K562 (cell line): ENCODE data around the gene CCNDBP1. TPM values are rescaled to one million over a fixed set of nuclear protein-coding genes. Genes with fewer than 3 reads are reported as not detected.

ENCODE experiments used
- BACH1 ChIP-seq: fragments of 200-800 bp; sonication (Bioruptor generic); IDR thresholded peaks from 2 replicates; pipeline ENCODE4 v1.6.1; 2016; ENCODE audit warnings: missing genetic modification characterization, missing compliant biosample characterization
- CREB1 ChIP-seq, 2 experiments: sonication (generic) in 1 of 2; formaldehyde crosslinking in 1 of 2; IDR thresholded peaks; 2 replicates each; pipeline versions ENCODE4 v1.6.1 to v1.8.0; 2012 to 2022; ENCODE audit warnings: inconsistent platforms in 1 of 2, mild to moderate bottlenecking in 1 of 2, missing genetic modification reagents in 1 of 2, moderate library complexity in 1 of 2
- EZH2 ChIP-seq: IDR thresholded peaks from 2 replicates; pipeline ENCODE4 v1.6.1; 2012; ENCODE audit warnings: low read depth, mild to moderate bottlenecking, inconsistent platforms, low read length, borderline replicate concordance
- HDAC3 ChIP-seq: fragments of 450-650 bp; IDR thresholded peaks from 2 replicates; pipeline ENCODE4 v1.6.1; 2018; ENCODE audit warnings: borderline replicate concordance, mild to moderate bottlenecking, moderate library complexity; ENCODE audit not compliant: partially characterized antibody
- HMGN3 ChIP-seq: IDR thresholded peaks from 2 replicates; pipeline ENCODE4 v1.6.1; 2011; ENCODE audit warnings: borderline replicate concordance, low read depth, mild to moderate bottlenecking, mixed read lengths, low read length; ENCODE audit not compliant: insufficient read length; ENCODE audit errors: extremely low read depth
- ILF3 ChIP-seq: fragments of 450-650 bp; IDR thresholded peaks from 2 replicates; pipeline ENCODE4 v1.6.1; 2018; ENCODE audit warnings: antibody characterized with exemption, mild to moderate bottlenecking, moderate library complexity, borderline replicate concordance
- KLF1 ChIP-seq: fragments of 450-650 bp; IDR thresholded peaks from 2 replicates; pipeline ENCODE4 v1.6.1; 2016; ENCODE audit warnings: missing genetic modification characterization, missing compliant biosample characterization
- MXI1 ChIP-seq: IDR thresholded peaks from 2 replicates; pipeline ENCODE4 v1.6.1; 2011; ENCODE audit warnings: low read depth, mild to moderate bottlenecking, improper control_type of control experiment, low read length
- RBFOX2 ChIP-seq: fragments of 200-400 bp; formaldehyde crosslinking; IDR thresholded peaks from 2 replicates; pipeline ENCODE4 v1.6.1; 2017; ENCODE audit warnings: low read depth, mild to moderate bottlenecking, low read length, moderate library complexity
- SETDB1 ChIP-seq: IDR thresholded peaks from one replicate; pipeline ENCODE4 v1.6.1; 2012; ENCODE audit warnings: low read length, control low read depth, inconsistent platforms
- SMAD4 ChIP-seq: fragments of 250-450 bp; sonication (Bioruptor Pico); conservative IDR thresholded peaks from 2 replicates; pipeline ENCODE4 v1.8.0; 2021; ENCODE audit warnings: inconsistent platforms, mild to moderate bottlenecking, moderate library complexity
- THRAP3 ChIP-seq: fragments of 450-650 bp; IDR thresholded peaks from 2 replicates; pipeline ENCODE4 v1.6.1; 2016; ENCODE audit warnings: mild to moderate bottlenecking, inconsistent platforms, borderline replicate concordance
- VEZF1 ChIP-seq: fragments of 200-800 bp; sonication (Bioruptor generic); IDR thresholded peaks from 2 replicates; pipeline ENCODE4 v1.6.1; 2017; ENCODE audit warnings: missing genetic modification characterization, missing compliant biosample characterization
- ZNF140 ChIP-seq: fragments of 250-450 bp; sonication (Bioruptor Pico); IDR thresholded peaks from 2 replicates; pipeline ENCODE4 v1.8.0; 2021; ENCODE audit warnings: moderate library complexity, mild to moderate bottlenecking, inconsistent platforms
- ZNF143 ChIP-seq: sonication (generic); formaldehyde crosslinking; IDR thresholded peaks from 2 replicates; pipeline ENCODE4 v1.9.0; 2022; ENCODE audit warnings: mild to moderate bottlenecking, missing genetic modification reagents
- ZNF830 ChIP-seq: fragments of 250-450 bp; sonication (Bioruptor Pico); IDR thresholded peaks from 2 replicates; pipeline ENCODE4 v1.5.0; 2021; ENCODE audit warnings: mild to moderate bottlenecking
- polyA plus RNA-seq, 8 experiments: library from polyadenylated mRNA; depleted of rRNA in 4 of 8; stranded (reverse) in 5 of 8; unstranded in 3 of 8; fragments of >200 nt; fragmentation: Nextera tagmentation in 2 of 8; fragmentation: Illumina TruSeq in 1 of 8; extraction: Ambion mirVana in 2 of 8; extraction: Trizol in 1 of 8; gene quantifications; 2 replicates each; pipeline versions ENCODE4 v1.2.1 to v1.2.3, GENCODE V29; 2011 to 2014; ENCODE audit warnings: inconsistent platforms in 1 of 8, missing spikeins in 1 of 8
- total RNA-seq, 7 experiments: library from RNA; depleted of rRNA in 6 of 7; stranded (reverse); fragments of >200 nt in 6 of 7; fragmentation: Illumina TruSeq in 2 of 7; extraction: Trizol in 2 of 7; gene quantifications; 2 replicates each; pipeline versions ENCODE4 v1.2.1 to v1.2.3, GENCODE V29; 2011 to 2021; ENCODE audit warnings: low replicate concordance in 1 of 7
- TF ChIP-seq, protein P1 (sequence below): sonication (generic); formaldehyde crosslinking; IDR thresholded peaks from 2 replicates; pipeline ENCODE4 v1.8.1; 2023; ENCODE audit warnings: missing genetic modification reagents, mild to moderate bottlenecking, borderline replicate concordance
- TF ChIP-seq, protein P2 (sequence below): fragments of 450-650 bp; IDR thresholded peaks from 2 replicates; pipeline ENCODE4 v1.6.1; 2016; ENCODE audit warnings: antibody characterized with exemption
- TF ChIP-seq, protein P3 (sequence below): fragments of 200-400 bp; formaldehyde crosslinking; IDR thresholded peaks from 2 replicates; pipeline ENCODE4 v1.6.1; 2017; ENCODE audit warnings: mild to moderate bottlenecking, low read depth, low read length, moderate library complexity

The CCNDBP1 gene
- total and polyA plus RNA-seq, 9 of the 15 experiments (the other 6 are each of a cell fraction or from before 2014, with no cell fraction given): 37.0 to 111 (median 55.5) TPM

- no peak for TF ChIP-seq VEZF1
- TF ChIP-seq, protein P1, sequence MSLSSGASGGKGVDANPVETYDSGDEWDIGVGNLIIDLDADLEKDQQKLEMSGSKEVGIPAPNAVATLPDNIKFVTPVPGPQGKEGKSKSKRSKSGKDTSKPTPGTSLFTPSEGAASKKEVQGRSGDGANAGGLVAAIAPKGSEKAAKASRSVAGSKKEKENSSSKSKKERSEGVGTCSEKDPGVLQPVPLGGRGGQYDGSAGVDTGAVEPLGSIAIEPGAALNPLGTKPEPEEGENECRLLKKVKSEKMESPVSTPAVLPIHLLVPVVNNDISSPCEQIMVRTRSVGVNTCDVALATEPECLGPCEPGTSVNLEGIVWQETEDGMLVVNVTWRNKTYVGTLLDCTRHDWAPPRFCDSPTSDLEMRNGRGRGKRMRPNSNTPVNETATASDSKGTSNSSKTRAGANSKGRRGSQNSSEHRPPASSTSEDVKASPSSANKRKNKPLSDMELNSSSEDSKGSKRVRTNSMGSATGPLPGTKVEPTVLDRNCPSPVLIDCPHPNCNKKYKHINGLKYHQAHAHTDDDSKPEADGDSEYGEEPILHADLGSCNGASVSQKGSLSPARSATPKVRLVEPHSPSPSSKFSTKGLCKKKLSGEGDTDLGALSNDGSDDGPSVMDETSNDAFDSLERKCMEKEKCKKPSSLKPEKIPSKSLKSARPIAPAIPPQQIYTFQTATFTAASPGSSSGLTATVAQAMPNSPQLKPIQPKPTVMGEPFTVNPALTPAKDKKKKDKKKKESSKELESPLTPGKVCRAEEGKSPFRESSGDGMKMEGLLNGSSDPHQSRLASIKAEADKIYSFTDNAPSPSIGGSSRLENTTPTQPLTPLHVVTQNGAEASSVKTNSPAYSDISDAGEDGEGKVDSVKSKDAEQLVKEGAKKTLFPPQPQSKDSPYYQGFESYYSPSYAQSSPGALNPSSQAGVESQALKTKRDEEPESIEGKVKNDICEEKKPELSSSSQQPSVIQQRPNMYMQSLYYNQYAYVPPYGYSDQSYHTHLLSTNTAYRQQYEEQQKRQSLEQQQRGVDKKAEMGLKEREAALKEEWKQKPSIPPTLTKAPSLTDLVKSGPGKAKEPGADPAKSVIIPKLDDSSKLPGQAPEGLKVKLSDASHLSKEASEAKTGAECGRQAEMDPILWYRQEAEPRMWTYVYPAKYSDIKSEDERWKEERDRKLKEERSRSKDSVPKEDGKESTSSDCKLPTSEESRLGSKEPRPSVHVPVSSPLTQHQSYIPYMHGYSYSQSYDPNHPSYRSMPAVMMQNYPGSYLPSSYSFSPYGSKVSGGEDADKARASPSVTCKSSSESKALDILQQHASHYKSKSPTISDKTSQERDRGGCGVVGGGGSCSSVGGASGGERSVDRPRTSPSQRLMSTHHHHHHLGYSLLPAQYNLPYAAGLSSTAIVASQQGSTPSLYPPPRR (CRISPR knock-in tag): no peak
- no peak for TF ChIP-seq HDAC3
- no peak for TF ChIP-seq SETDB1
- TF ChIP-seq RBFOX2: no peak
- TF ChIP-seq, protein P2, sequence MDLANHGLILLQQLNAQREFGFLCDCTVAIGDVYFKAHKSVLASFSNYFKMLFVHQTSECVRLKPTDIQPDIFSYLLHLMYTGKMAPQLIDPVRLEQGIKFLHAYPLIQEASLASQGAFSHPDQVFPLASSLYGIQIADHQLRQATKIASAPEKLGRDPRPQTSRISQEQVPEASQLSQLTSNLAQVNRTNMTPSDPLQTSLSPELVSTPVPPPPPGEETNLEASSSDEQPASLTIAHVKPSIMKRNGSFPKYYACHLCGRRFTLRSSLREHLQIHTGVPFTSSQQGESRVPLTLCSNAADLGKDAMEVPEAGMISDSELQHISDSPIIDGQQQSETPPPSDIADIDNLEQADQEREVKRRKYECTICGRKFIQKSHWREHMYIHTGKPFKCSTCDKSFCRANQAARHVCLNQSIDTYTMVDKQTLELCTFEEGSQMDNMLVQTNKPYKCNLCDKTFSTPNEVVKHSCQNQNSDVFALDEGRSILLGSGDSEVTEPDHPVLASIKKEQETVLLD: no peak; the same call in 1 of the 2 replicates
- no peak for TF ChIP-seq MXI1
- no peak for TF ChIP-seq THRAP3
- no peak for TF ChIP-seq HMGN3
- no peak for TF ChIP-seq ILF3
- TF ChIP-seq SMAD4: peak; percentile 60; the same call in 1 of the 2 replicates
- TF ChIP-seq EZH2: no peak
- TF ChIP-seq, protein P3, sequence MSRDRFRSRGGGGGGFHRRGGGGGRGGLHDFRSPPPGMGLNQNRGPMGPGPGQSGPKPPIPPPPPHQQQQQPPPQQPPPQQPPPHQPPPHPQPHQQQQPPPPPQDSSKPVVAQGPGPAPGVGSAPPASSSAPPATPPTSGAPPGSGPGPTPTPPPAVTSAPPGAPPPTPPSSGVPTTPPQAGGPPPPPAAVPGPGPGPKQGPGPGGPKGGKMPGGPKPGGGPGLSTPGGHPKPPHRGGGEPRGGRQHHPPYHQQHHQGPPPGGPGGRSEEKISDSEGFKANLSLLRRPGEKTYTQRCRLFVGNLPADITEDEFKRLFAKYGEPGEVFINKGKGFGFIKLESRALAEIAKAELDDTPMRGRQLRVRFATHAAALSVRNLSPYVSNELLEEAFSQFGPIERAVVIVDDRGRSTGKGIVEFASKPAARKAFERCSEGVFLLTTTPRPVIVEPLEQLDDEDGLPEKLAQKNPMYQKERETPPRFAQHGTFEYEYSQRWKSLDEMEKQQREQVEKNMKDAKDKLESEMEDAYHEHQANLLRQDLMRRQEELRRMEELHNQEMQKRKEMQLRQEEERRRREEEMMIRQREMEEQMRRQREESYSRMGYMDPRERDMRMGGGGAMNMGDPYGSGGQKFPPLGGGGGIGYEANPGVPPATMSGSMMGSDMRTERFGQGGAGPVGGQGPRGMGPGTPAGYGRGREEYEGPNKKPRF: no peak
- no peak for TF ChIP-seq ZNF140
- no peak for TF ChIP-seq BACH1 (tag)
- TF ChIP-seq KLF1 (tag): no peak
- no peak for TF ChIP-seq ZNF830 (CRISPR knock-in tag)
- no peak for TF ChIP-seq CREB1 (IDR thresholded peaks at IDR 0.05)
- no peak for TF ChIP-seq CREB1 (CRISPR knock-in tag; IDR thresholded peaks at IDR 0.05)
- no peak for TF ChIP-seq ZNF143
Observed at GRCh38 chr15:43230640-43231115, 45.5 kb downstream of the CCNDBP1 start (continued).
